Right hindlimb (tissue), 1 donor: ENCODE measurements around the gene VPS13D.

ENCODE experiments used
- DNase-seq: peaks from one replicate; pipeline ENCODE4 v3.0.0-alpha.2; 2018

Gene VPS13D

DNA sequence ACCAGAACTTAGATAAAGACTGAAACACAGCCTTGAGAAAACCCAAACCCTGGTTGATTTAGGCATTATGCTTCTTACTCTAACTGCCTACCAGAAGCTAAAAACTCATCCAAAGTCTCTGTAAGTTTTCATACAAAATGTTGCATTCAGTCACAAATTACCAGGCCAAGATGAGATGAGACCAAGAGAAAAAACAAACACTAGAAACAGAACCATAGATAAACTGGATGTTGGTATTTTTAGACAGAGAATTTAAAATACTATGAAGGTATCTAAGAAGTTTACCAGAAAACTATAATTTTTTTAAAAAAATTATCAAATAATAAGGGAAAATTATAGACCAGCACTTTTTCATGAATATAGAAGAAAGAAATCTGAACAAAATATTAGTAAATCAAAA, 180.5 kb downstream of the VPS13D start:
- DNase-seq: no peak

DNA sequence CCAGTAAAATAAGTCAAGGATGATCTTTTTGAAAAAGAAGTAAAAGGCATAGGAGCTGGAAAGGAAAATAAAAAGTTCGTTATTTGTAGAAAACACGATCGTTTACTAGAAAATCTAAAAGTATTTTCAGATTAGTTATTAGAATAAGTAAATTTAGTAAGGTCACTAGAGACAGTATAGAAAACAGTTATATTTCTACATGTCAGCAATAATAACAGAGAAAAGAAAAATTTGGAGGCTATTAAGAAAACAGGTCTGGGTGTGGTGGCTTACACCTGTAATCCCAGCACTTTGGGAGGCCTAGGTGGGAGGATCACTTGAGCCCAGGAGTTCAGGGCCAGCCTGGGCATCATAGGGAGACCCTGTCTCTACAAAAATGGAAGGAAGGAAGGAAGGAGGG, 181.3 kb downstream of the VPS13D start:
- DNase-seq: no peak

DNA sequence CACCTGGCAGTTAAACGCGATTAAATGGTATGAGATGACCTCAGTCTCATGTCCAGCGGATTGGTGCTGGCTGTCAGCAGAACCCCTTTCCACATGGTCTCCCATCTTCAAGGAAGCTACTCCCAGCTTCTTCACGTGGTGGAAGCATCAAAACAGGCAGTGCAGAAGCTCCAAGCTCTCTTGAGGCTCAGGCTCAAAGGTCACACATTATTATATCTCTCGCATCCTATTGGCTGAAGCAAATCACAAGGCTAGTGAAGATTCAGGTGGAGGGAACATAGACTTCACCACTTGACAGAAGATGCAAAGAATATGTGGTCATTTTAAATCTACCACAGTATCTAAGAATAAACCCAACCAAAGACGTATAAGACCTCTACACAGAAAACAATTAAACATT, 181.9 kb downstream of the VPS13D start:
- DNase-seq: no peak

DNA sequence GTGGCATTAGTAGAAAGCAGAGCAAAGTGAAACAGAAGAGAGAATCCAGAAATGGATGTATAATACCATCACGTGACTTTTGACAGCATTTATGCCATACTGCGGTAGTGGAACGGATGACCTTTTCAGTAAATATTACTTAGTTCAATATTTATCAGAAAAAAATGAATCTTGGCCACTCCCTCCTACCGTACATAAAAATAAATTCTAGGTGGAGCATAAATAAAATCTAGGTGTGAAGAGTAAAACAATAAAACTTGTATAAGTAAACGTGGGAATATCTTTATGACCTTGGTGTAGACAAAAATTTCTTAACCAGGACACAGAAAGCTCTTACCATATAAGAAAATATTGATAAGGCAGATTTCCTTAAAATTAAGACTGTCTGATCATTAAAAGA, 182.6 kb downstream of the VPS13D start:
- no peak for DNase-seq

DNA sequence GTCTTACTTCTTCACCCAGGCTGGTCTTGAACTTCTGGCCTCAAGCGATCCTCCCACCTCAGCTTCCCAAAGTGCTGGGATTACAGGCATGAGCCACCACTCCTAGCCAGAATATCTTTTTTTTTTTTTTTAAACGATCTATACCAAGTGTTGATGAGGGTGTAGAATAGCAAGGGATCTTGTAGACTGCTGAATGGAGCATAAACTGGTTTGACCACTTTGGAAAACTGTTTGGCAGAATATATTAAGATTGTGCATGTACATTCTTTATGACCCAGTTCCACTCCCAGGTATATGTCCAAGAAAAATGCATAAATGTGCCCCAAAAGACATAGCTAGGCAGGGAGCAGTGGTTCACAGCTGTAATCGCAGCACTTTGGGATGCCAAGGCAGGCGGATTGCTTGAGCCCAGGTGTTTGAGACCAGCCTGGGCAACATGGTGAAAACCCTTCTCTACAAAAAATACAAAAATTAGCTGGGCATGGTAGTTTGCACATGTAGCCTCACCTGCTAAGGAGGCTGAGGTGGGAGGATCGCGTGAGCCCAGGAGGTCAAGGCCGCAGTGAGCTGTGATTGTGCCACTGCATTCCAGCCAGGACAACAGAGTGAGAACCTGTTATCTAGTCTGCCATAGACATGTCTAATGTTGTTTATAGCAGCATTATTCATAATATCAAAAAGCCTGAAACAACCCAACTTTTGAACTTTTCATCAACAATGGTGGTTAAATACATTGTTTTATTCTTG, 184.0 kb downstream of the VPS13D start:
- no peak for DNase-seq

DNA sequence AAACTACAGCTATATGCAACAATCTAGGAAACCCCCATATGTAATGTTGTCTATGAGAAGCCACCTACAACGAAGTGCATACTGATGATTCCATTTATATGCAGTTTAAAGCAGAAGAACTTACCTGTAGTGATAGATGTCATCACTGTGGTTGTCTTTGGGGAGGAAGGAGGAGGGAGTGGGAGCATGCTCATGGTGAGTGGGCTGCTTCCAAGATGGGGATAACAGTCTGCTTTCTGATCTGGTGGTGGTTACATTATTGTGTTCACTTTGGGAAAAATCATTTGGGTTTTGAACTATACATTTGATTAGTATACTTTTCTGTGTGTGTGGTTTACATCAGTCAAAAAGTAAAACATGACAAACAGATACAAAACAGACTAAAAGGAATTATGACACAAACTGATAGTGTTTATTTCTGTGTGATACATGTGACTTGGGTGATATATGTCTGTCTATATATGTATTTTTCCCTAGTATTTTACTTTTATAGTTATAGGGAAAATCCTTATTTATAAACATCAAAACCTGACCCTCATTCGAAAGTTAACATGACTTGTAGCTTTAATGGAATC, 184.7 kb downstream of the VPS13D start:
- no peak for DNase-seq

DNA sequence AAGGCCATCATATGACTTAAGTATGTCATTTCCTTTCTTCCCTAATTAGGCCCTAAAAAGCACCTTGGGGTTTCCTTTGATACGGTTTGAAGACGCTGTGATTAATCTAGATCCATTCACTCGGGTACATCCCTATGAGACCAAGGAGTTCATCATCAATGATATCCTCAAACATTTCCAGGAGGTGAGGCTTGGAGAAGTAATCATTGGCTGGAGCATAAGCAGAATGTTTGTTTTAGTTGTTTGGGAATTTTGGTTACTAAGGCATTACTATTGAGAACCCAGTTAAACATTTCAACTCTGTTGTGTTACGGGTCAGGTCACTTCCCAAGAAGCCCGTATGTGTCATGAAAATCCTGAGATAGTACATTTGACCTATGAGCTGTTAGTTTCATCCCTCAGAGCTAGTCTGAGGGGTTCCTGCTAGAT, 185.2 kb downstream of the VPS13D start:
- DNase-seq: no peak

DNA sequence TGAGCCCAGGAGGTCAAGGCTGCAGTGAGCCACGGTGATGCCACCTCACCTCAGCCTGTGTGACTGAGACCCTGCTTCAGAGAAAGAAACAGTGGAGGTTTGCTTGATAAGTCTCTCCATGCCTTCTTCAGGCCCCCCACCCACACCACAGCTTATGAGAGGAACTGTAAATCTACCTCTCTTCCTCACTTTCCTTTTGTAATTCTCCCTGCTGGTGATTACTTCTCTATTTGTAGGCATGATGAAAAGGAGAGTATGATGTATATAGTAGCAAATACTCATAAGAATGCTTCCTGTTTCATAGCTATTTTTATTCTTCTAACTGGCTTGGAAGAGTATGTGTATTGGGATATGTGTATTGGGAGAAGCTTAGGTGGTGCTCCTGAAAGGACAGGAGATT, 186.3 kb downstream of the VPS13D start:
- DNase-seq: no peak

DNA sequence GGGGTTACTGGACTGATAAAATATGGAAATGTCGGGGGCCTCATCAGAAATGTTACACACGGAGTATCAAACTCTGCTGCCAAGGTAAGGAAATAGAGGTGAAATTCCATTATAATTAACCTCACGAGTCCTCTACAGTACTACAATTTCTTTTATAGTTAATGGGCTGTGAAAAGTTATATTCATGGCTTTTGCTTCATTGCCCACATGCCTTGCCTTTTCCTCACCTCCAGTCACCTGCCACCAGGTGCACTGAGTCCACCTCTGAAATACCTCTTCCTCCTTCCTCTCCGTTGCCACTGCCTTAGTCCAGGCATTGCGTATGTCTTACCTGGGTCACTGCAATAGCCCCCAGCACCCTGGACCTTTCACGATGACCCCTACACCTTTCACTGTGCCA, 186.9 kb downstream of the VPS13D start:
- no peak for DNase-seq

DNA sequence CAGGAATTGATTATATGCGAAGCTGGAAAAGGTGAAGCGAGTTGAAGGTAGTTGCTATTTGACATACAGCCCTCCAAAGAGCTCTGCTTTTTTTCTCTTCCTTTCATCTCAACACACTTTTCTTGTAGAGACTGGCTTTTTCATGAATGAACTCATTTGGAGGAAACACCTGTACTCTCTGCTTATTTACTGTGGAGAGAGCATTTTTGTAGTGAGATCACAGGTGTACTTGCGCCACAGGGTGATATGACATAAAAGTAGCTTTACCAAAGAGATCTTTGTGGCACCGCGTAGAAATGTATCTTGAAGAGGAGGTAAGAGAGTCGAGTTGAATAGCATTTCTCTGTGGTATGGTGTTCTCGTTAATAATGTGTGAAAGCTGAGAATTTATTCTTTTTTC, 187.6 kb downstream of the VPS13D start:
- DNase-seq: no peak

DNA sequence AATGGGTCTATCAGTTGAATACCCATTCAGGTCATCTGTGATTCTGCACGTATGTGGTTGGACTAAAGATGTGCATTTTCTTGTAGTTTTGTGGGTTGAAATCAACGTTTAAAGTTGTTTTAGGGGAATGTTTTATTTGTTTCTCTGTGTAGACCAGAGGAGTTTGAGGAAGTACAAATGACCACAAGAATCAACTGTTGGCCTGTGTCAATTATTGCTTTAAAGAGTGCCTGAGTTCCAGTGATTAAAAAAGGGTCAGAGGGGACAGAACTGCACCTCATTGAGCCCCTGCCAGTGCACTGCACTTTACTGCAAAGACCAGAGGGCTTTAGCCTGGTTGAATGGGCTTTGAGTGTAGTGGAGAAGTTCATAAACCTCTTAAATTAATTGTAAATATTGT, 190.3 kb downstream of the VPS13D start:
- no peak for DNase-seq

DNA sequence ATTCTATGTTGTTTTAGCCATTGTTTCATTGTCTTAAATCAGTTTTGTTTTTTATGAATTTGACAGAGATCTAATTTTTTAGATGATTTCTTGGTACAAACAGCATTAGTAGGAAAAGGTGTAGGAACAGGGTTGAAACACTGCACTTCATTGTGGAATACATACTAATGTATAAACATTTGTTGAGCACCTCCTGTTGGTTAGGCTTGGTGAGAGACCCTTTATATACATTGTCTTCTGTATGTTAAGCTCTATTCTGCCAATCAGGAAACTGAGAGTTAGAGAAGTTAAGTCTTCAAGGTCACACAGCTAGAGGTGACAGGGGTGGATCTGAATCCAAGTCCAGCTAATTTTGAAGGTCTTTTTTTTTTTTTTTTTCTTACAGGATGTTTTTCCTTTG, 192.7 kb downstream of the VPS13D start:
- DNase-seq: no peak

DNA sequence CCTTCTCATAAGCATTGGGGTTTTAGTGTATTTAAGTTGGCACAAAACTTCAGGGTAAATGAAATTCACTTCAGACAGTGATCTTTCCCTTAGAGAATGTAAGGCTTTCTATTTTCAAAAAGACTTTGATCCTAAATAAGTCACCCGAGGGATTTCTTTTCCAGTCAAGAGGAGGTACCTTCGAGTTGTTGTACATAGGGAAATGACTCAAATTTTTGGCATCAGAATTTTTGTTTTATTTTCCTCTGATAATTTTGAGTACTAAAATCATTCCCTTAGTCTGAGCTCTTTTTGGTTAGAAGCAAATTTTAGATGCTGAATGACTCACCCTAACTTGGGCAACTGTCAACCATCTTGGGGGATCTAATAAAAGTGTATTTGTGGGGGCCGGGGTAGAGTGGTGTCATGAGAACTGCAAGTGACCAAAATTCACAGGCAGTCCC, 194.3 kb downstream of the VPS13D start:
- no peak for DNase-seq

DNA sequence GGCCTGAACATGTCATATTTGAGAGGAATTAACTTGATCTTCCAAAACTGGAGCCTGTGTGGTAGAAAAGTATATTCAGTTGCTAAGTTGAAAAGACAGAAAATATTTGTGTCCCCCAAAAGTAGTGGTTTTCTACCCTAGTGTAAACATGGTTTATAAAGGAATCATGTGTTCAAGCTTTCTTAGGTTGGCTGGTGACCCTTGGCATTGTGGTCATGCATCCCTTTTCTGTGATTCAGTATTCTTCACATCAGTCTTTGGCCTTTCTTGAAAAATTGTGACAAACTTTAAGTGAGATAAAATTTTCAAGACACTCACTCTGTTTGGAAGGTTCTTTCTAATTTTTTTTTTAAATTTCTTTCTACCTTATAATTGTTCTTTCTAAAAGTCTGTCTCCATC, 195.0 kb downstream of the VPS13D start:
- no peak for DNase-seq

DNA sequence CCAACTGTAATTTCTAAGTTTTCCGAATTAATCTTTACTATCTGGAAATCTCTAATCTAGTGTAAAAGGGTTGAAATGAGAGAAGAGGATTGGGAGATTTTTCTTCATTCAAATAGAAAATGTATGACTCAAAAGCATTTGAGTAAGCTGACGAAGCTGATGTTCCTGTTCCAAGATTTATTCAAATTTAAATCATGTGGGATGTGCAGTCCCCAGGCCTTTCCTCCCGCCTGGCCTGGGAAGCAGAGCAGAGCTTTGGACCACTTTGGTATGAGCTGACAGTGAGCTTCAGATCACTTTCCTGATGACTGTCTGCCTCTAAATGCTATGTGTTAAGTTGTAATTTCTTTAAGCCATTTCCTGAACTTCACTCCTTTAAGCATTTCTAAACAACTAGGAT, 196.2 kb downstream of the VPS13D start:
- DNase-seq: no peak

DNA sequence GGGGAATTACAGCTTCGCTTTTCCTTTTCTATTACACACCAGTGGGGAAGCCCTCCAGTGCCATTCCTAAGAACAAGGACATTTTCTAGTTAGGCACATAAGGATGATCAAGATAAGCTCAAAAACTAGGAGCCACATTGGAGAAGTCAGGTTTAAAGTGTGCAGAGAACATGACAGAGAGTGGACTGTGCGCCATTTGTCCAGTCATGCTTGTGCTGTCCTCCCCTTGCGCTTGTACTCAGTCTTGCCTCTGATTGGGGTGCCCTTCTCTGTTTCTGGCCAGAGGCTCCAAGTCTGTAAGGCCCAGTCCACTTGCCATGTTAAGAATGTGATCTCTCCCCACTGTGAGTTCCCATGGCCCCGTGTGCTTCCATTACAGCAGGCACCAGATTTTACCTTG, 198.5 kb downstream of the VPS13D start:
- DNase-seq: no peak

DNA sequence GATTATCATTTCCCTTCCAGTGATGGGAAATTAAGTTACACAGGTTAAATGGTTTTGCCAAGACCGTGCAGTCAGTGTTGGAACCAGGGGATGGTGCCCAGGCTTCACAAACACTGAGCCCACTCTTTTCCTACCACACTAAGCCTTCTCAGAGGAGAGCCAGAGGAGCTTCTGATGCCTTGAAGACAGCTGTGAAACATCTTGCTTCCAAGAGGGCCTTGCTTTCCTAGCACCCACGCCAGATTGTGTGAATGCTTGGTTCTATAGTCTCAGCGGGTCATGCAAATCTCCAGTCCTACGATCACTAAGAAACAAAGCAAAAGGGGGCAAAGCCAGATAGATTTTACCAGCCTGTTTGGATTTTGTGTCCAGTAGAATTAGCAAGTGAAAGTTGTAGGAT, 200.7 kb downstream of the VPS13D start:
- no peak for DNase-seq

DNA sequence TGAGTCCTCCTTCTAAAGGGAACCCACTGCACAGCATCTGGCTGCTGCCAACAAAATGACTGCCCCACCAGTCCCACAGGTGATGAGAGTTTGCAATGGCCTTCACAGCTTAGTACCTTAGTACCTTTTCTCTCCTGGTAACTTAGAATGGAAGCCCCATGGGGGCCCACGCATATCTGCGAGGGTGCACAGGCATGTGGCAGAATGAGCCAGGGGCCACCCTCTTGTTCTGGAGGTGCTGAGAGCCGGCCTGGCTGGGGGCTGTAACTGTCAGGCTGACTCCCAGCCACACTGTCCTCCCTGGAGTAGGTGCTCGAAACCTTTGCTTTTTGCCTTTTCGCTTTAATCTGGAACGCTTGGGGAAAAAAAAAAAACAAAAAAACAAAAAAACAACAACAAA, 203.1 kb downstream of the VPS13D start:
- DNase-seq: no peak

DNA sequence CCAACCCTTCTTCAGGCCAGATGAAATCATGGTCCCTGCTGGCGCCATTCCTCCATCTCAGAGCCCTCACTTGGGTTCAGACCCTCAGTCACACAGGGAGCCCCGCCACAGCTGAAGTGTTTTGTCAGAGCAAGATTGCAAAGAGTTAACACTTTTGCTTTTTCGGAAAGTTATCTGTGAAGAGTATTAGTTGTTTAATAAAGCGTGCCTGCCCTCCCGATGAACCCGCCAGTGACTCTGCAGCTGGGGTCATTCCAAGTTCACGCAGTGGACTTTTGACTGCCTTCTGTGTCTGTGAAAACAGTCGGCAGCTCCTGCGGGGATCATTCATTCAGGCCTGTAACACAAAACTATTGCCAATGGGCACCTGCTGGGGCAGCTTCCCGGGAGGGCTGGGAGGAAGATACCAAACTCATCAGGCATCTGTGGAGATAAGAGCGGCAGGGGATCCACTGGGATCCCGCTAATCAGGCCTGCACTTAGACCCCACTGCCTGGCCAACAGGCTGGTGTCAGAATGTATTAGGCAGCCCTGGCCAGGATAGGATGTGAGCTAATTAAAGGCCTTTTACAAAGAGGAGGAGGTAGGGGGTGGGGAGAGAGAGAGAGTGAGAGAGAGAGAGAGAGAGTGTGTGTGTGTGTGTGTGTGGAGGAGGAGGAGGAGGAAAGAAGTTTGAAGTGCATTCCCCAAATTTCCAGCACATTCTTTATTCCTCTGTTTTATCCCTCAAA, 203.7 kb downstream of the VPS13D start:
- DNase-seq: peak; percentile 79

DNA sequence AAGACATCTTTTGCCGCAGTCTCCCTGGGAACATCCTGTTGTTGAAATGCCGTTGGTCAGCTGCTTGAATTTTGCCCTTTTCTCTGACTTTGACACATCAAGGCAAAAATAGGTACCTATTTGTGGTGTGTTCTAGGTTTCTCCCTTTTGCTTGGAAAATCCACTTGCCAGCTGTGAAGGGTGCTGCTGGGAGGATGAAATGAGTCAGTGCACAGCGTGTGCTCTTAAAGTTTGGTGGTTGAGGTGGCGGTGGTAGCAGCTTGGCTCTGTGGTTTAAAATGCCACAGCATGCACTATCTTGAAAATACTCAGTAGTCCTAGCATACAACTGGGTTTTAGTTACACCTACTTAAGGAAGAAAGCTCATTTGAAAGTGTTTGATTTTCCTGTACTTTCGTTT, 204.3 kb downstream of the VPS13D start:
- no peak for DNase-seq

DNA sequence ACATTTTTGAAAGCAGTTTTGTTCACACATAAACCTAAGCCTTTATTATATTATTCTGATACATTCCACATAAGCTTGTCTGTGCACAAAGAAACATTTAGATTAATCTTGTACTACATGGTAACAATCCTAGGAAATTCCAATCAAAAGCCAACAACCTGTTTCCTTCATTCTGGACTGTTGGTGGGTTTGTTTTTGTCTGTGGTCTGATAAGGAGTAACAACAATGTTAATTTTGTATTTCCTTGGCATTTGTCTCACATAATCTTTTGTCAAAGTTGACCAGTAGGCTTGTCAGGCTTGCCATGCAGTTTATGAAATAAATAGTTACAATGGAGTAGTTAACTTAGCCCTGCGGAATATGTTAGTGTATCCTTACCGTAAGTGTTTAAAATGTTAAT, 204.9 kb downstream of the VPS13D start:
- no peak for DNase-seq

DNA sequence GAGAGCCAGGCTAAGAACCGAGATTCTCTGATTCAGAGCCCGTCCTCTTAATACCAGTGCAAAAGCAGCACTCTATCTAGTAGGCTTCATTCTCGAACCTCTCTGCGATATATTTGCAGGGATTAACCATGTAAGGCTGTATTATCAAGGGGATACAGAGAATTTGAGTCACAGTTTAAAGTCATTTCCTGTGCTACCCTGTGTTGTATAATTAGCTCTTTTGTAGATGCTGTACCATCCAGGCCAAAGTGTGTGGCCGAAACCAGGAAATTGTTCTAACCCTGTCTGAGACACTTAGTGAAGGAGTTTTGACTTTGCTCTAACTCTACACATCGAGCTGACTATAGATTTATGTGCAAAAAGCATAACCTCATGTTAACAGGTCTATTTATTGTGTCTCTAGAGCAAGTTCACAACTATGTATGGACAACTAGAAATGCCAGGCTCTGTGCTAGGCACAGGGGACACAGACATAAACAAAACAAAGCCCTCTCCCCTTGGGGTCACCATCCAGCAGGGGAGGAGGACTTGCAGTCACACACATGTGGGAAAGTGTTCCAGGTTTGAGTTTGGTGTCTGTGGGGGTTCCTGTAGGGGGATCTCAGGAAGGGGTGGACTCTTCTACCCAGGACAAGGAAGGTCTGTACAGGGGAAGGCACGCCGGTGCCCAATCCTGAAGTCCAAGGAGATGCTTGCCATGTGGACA, 206.0 kb downstream of the VPS13D start:
- DNase-seq: no peak

DNA sequence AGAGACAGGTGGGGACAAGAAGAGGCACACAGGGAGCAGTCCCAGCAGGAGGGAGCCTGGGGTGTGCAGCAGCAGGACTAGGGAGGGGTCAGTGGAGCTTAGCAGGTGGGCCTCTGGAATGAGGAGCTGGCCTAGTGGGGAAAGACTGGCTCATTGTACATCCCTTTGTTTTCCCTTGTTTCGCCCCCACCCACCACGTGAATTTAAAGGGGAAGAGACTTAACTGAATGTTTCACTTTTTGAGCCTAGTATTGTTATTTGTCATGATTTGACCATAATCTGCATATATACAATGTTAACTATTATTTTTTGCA, 206.5 kb downstream of the VPS13D start:
- no peak for DNase-seq
